GM19043 (cell line): Measurements from ENCODE around the gene TMEM258.
A peak's percentile ranks its signal among the peaks of the same experiment; 100 is the strongest.

Experiments
- ATAC-seq: cut with Tn5 transposase; IDR thresholded peaks from one replicate; pipeline ENCODE4 v1.9.1; 2021; ENCODE audit warnings: low read depth; ENCODE audit not compliant: unreplicated experiment

Gene TMEM258

GRCh38 chr11:61762223-61762615, 30.2 kb downstream of the TMEM258 start:
- ATAC-seq, result no peak

- no peak for ATAC-seq
Observed at GRCh38 chr11:61761440-61762222, 30.8 kb downstream of the TMEM258 start.

DNA sequence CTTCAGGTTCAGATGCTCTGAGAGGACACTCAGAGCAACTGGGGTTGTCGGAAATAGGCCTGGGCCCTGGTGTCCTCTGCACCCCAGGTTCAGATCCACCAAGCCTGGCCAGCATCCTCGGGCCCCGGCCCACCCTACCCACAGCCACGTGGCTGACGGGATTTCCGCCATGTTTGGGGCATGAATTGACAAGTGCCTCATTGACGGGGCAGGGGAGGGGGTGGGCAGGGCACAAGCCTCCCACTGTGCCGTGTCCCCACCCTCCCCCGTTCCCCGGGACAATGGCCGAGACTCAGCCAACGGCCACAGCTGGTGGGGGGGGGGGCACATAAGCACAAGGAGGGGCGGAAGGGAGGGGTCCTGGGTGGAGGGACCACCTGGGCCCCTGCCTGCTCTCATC, 31.5 kb downstream of the TMEM258 start:
- no peak for ATAC-seq

DNA sequence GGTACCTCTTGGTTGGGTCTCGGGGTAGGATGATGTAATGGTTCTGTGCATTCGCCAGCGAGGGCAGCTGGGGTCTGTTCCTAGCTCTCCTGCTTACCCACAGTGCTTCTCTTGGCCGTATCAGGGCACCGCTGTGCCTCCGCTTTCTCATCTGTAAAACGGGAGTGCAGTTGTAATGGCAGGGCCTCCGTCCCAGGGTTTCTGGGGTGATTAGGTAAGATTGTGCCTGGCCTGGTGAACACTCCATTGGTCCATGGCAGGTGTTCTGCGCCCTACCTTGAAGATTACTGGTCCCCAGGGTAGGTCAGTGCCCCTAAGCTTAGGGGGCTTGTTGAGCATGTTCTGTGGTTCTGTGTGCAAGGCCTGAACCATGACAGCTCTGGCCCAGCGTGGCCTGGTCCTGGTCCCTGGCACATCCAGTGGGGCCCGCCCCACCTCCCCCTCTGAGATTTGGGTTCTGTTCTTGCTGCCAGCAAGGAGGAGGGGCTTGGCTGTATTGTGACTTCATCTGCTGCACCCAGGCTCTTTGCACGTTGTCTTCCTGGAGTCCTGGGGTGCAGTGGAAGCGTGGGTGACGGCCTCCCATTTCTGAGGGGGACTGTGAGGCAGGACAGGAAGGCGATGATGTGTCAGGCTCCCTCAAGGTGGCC, 35.1 kb downstream of the TMEM258 start:
- no peak for ATAC-seq

DNA sequence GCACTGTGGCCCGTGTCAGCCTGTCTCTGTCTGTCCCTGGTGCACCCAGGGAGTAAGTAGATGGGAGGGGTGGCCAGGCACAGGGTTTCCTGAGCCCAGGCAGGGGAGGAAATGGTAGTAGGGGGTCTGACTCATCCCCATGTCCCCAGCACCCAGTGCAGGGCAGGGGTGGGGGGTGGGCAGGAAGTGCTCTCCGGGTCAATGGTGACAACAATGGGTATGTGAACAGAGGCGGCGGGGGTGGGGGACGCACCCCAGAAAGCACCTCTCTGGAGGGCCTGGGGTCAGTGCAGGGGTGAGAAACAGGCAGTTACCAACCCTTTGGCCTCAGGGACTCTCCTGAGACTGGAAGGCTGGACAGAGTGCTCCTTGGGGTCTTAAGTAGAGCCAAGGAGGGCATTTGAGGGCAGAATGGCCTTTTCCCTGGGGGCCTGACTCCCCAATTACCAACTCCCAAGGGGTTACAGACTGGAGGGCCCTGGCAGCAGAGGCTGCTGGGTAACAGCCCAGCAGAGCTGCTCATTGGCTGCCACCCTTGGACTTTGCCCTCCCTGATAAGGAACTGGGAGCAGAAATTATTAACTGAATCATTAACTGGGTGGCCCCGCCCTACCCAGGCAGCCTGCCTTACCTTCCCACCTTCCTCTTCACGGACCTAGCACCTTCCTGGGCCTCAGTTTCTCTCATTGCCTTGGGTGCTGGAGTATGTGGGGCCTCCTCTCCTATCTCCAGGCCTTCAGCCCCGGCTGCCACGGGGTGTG, 35.8 kb downstream of the TMEM258 start:
- ATAC-seq, result no peak

DNA sequence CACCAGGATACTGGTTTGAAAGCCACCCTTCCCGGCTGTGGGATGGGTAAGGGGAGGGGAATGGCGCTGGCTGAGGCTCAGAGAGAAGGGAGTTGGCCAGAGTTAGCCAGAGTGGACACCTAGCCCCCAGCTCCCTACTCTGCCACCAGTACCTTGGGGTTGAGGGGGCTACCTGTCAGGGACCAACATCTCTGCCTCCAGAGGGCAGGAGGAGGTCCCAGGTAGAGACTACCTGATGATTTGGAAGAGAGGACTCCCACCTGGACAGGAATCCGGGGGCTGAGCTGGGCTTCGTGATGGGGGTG, 36.3 kb downstream of the TMEM258 start:
- no peak for ATAC-seq

DNA sequence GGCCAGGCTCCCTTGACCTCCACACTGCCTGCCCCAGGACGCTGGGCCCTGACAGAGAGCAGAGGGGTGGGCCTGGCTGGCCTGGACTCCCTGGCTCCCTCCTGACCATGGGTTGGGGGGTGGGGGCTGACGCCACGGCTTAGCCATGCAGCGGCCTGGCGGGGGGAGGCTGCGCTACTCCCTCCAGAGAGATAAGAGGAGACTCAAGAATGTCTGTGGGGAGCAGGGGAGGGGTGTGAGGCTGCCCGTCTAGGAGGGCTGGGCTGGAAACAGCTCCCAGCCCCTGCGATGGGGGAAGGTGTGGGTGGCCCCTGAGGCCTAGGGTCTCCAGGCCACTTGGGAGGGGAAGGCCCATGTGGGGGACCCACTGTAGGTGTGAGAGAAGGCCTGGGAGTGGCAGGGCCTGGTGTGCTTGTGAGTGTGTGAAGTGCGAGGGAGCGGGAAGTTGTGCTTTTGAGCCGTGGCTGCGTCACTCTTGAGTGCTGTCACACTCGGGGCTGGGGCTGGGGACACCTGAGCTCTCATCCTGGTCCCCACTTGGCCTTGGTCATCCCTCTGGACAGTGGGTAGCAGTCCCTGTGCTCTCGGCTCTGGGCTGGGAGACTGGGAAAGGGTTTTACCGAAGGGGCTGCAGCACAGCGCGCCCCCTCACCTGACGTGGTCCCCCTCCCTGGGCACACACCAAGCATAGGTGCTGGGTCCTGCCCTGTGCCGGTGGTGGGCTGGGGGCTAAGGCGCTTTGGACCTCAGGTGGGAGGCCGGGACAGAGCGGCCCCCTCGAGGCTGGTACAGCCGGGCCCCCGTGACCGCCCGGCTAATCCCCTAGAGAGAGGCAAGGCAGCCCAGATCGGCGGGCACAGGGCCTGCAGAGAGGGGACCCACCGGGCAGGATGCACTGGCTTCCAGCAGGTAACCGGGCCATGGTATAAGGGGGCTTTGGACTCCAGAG, 37.6 kb downstream of the TMEM258 start:
- no peak for ATAC-seq

DNA sequence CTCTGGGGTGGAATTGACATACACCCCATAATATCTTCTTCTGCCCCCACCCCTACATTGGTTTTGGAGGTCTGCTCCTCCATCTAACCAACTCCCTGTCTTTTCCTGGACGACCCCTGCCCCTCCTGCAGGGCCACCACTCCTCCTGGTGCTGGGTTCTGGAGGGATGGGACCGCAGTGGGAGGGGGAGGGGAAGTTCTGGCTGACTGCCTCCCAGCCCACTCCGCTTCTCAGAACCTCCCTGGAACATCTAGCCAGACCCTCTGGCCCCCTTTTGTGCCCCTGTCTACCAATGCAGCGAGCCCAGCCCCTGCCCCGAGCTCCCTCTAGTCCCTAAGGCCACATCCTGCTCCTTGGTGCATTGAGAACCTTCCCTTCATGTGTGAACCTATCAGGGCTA, 38.7 kb downstream of the TMEM258 start:
- ATAC-seq, result no peak

DNA sequence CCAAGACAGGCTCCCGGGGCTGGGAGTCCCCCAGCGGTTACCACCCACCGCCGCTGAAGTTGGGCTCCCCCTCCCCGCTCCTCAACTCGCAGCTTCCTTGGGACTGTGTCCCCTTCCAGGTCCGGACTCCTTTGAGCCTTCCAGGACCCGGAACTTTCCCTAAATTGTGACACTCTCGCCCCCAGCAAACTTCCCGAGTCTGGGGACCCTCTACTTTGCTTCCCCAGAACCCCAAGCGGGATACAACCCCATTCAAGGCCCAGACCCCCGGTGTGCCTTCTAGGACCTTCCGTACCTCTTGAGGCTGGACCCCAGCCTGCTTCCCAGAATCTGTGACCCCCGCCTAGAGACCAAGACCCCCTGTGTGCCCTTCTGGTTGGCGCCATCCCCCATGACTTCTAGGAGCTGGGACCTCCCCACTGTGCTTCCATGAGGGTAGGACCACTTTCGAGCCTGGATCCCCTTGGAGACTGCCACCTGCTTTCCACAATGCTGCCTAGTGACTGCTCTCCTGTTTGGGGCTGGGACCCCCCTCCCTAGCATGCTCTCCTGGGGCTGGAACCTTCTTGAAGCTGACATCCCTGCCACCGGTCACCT, 39.4 kb downstream of the TMEM258 start:
- ATAC-seq, result no peak

- no peak for ATAC-seq
Observed at GRCh38 chr11:61752117-61752924, 40.1 kb downstream of the TMEM258 start, which contains the start of gene MYRF. MYRF (plus strand) TSS chr11:61752636; CDS start chr11:61752745, 109 bp downstream.

- no peak for ATAC-seq
Observed at GRCh38 chr11:61751384-61751783, 41.0 kb downstream of the TMEM258 start.

- ATAC-seq, result no peak
Observed at GRCh38 chr11:61750631-61751273, 41.6 kb downstream of the TMEM258 start.

GRCh38 chr11:61749591-61750217, 42.7 kb downstream of the TMEM258 start:
- no peak for ATAC-seq

GRCh38 chr11:61747967-61748285, 44.5 kb downstream of the TMEM258 start:
- ATAC-seq, result no peak

- peak; percentile 60 for ATAC-seq
Observed at GRCh38 chr11:61747192-61747966, 45.0 kb downstream of the TMEM258 start.

DNA sequence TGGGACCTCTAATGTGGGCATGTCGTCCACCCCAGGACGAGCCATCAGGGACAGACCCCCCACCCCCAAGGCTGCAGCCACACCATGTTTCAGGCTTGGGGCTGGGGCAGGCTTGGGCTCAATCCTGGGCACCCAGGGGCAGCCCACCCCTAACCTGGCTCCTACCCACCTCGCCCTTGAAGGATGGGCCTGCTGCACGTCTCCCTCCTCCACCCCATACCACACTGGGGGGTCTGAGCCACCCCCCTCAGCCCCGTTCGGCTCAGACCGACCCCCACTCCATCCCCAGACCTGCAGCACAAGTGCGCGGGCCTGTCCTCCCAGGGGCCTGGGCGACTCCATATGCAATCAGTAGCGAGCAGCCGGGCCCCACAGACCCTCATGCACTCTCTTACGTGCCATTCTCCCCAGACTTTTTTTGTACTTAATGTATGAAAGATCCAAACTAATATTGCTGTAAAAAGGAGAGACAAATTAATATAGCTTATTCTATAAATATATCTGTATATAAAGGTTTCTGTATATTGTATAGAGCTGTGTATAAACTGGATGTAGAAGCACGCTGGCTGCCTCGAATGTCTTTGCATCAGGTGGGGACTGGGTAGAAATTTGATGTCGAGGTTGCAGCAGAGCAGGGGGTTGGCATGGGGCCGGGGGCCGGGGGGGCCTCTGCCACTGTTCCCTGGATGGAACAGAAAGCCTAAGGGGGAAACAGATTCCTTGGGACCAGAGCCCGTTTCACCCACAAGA, 45.8 kb downstream of the TMEM258 start:
- no peak for ATAC-seq
